HepG2 (cell line): ENCODE data around the gene DAGLB. TPM values are rescaled to one million over a fixed set of nuclear protein-coding genes. Genes with fewer than 3 reads are reported as not detected.

ENCODE experiments used
- ATAC-seq: fragments of 200-7000 bp; cut with Tn5 transposase; 3 replicates; pipeline ENCODE4 v1.9.1; 2020; ENCODE audit warnings: mild to moderate bottlenecking, moderate library complexity
- BruUV-seq: library from RNA; stranded (reverse); fragments of 400-500 nt; replicated peaks from 2 replicates; lab custom pipeline; 2021; lab: Mats Ljungman, UMichigan
- CTCF ChIA-PET: fragments of 300-600 bp; formaldehyde crosslinking; extraction: SDS; loops from one replicate; lab custom pipeline; 2021; ENCODE audit warnings: low total read pairs, inconsistent platforms, low intra/inter-chr PET ratio; lab: Yijun Ruan, JAX
- POLR2A ChIA-PET: fragments of 350-600 bp; sonication (Branson Sonifier 250); formaldehyde crosslinking; loops from one replicate; lab custom pipeline; 2020; ENCODE audit warnings: antibody characterized with exemption, inconsistent platforms; lab: Yijun Ruan, JAX
- DNase-seq: peaks from one replicate; pipeline ENCODE4 v3.0.0-alpha.2; 2015; ENCODE audit warnings: low spot score
- FAIRE-seq: peaks from 3 replicates; lab custom pipeline; 2011; peaks lifted over from hg19 to GRCh38; lab: Jason Lieb, UNC
- H2AFZ ChIP-seq: one replicate; pipeline ENCODE4 v1.6.1; 2011; ENCODE audit warnings: low read length, inconsistent platforms
- H3K27ac ChIP-seq: fragments of 300-600 bp; 3 replicates; pipeline ENCODE4 v1.8.0; 2011; ENCODE audit warnings: mixed run types, mild to moderate bottlenecking, mixed read lengths, low read length, inconsistent platforms; ENCODE audit not compliant: insufficient read depth; ENCODE audit errors: extremely low read length
- H3K27me3 ChIP-seq, 2 experiments: fragments of 200-600 bp in 1 of 2; 2 replicates in 1 of 2; 3 replicates in 1 of 2; pipeline versions ENCODE4 v1.6.0 to v1.8.0; 2011; ENCODE audit warnings: low read length in 2 of 2, mild to moderate bottlenecking in 2 of 2, moderate library complexity in 2 of 2, inconsistent platforms in 1 of 2; ENCODE audit not compliant: insufficient read depth in 2 of 2, control insufficient read depth in 1 of 2
- H3K36me3 ChIP-seq, 2 experiments: fragments of 200-600 bp in 1 of 2; replicated peaks in 1 of 2; 2 replicates in 1 of 2; 3 replicates in 1 of 2; pipeline versions ENCODE4 v1.5.1 to v1.8.0; 2011; ENCODE audit warnings: low read length in 2 of 2, inconsistent platforms in 1 of 2; ENCODE audit not compliant: insufficient read depth in 2 of 2, control insufficient read depth in 1 of 2
- H3K4me1 ChIP-seq: 2 replicates; pipeline ENCODE4 v1.5.1; 2012; ENCODE audit warnings: low read length, inconsistent platforms; ENCODE audit not compliant: insufficient read depth
- H3K4me2 ChIP-seq: 2 replicates; pipeline ENCODE4 v1.6.0; 2011; ENCODE audit warnings: low read depth, low read length, inconsistent platforms
- H3K4me3 ChIP-seq, 3 experiments: fragments of 200-600 bp in 1 of 3; sonication (generic), shearing (Covaris generic) in 1 of 3; replicated peaks in 1 of 3; 2 replicates each; pipeline ENCODE4 v1.5.1; 2011 to 2016; ENCODE audit warnings: low read length in 3 of 3, inconsistent platforms in 2 of 3, low read depth in 2 of 3, mild to moderate bottlenecking in 2 of 3, control low read depth in 1 of 3, mixed read lengths in 1 of 3; ENCODE audit not compliant: insufficient read depth in 1 of 3
- H3K79me2 ChIP-seq: one replicate; pipeline ENCODE4 v1.6.1; 2011; ENCODE audit warnings: low read length, inconsistent platforms; ENCODE audit not compliant: insufficient read depth
- H3K9ac ChIP-seq: 2 replicates; pipeline ENCODE4 v1.6.0; 2011; ENCODE audit warnings: mild to moderate bottlenecking, low read depth, low read length, inconsistent platforms; ENCODE audit not compliant: insufficient read depth
- H3K9me3 ChIP-seq: 2 replicates; pipeline ENCODE4 v1.5.1; 2012; ENCODE audit warnings: mild to moderate bottlenecking, low read length
- H4K20me1 ChIP-seq: 2 replicates; pipeline ENCODE4 v1.6.0; 2011; ENCODE audit warnings: inconsistent platforms, mild to moderate bottlenecking, low read length, moderate library complexity; ENCODE audit not compliant: insufficient read depth
- MED13 ChIP-seq: sonication (generic); formaldehyde crosslinking; IDR thresholded peaks from 2 replicates; pipeline ENCODE4 v1.5.0; 2020; ENCODE audit warnings: missing genetic modification reagents
- PCBP1 ChIP-seq: fragments of 200-400 bp; formaldehyde crosslinking; IDR thresholded peaks from 2 replicates; pipeline ENCODE4 v1.6.1; 2017; ENCODE audit warnings: mild to moderate bottlenecking, low read depth, low read length, borderline replicate concordance
- POLR2A ChIP-seq, 2 experiments: IDR thresholded peaks; 2 replicates each; pipeline ENCODE4 v1.6.1; 2011; ENCODE audit warnings: low read depth in 2 of 2, low read length in 2 of 2, mild to moderate bottlenecking in 1 of 2, moderate library complexity in 1 of 2; ENCODE audit not compliant: insufficient read depth in 1 of 2
- POLR2AphosphoS2 ChIP-seq: IDR thresholded peaks from 2 replicates; pipeline ENCODE4 v1.6.1; 2011; ENCODE audit warnings: low read depth, low read length, improper control_type of control experiment
- RARA ChIP-seq: IDR thresholded peaks from 2 replicates; pipeline ENCODE4 v1.6.1; 2016; ENCODE audit warnings: missing genetic modification reagents, missing compliant biosample characterization
- RXRA ChIP-seq: sonication (generic); formaldehyde crosslinking; IDR thresholded peaks from 2 replicates; pipeline ENCODE4 v1.5.1; 2020; ENCODE audit warnings: missing genetic modification reagents
- RXRB ChIP-seq: IDR thresholded peaks from 2 replicates; pipeline ENCODE4 v1.6.1; 2016; ENCODE audit warnings: borderline replicate concordance, missing genetic modification reagents, missing compliant biosample characterization
- SCMH1 ChIP-seq: sonication (generic); formaldehyde crosslinking; IDR thresholded peaks from 2 replicates; pipeline ENCODE4 v1.9.0; 2021; ENCODE audit warnings: missing genetic modification reagents, mild to moderate bottlenecking, borderline replicate concordance
- STAG1 ChIP-seq: sonication (generic); formaldehyde crosslinking; IDR thresholded peaks from 2 replicates; pipeline ENCODE4 v1.4.0; 2020; ENCODE audit warnings: missing genetic modification reagents
- ZBTB44 ChIP-seq: sonication (generic); formaldehyde crosslinking; IDR thresholded peaks from 2 replicates; pipeline ENCODE4 v1.4.0; 2020; ENCODE audit warnings: missing genetic modification reagents
- ZFAT ChIP-seq: sonication (generic); formaldehyde crosslinking; conservative IDR thresholded peaks from 2 replicates; pipeline ENCODE4 v1.8.1; 2023; ENCODE audit warnings: missing genetic modification reagents, inconsistent platforms
- ZNF547 ChIP-seq: sonication (generic); formaldehyde crosslinking; IDR thresholded peaks from 2 replicates; pipeline ENCODE4 v1.5.1; 2020; ENCODE audit warnings: mild to moderate bottlenecking, missing genetic modification reagents
- ZNF749 ChIP-seq: sonication (generic); formaldehyde crosslinking; IDR thresholded peaks from 2 replicates; pipeline ENCODE4 v1.8.0; 2022; ENCODE audit warnings: mild to moderate bottlenecking, missing genetic modification reagents, moderate library complexity, borderline replicate concordance
- WGBS: methylation state at CpG from one replicate; pipeline ENCODE4 v1.1.6; 2017; ENCODE audit warnings: low lambda C conversion rate; 5-methylcytosine and 5-hydroxymethylcytosine counted together
- in situ Hi-C: cut with HindIII; loops from 2 replicates; pipeline ENCODE4 v1.10.0; 2017; ENCODE audit warnings: low pct_unique_long_range_greater_than_20kb; ENCODE audit not compliant: extremely low pct_ligation_motif_present
- intact Hi-C: fragments of 100-400 bp; cut with micrococcal nuclease; formaldehyde crosslinking; loops from one replicate; pipeline ENCODE4 v1.10.0; 2022; ENCODE audit not compliant: unreplicated experiment
- polyA plus RNA-seq, 8 experiments: library from polyadenylated mRNA; depleted of rRNA in 3 of 8; stranded (reverse) in 7 of 8; unstranded in 1 of 8; fragments of >200 nt; fragmentation: Illumina TruSeq in 4 of 8; extraction: Trizol in 4 of 8; gene quantifications; 2 replicates each; pipeline versions ENCODE4 v1.2.1 to v1.2.3, GENCODE V29; 2011 to 2016; ENCODE audit warnings: low read depth in 4 of 8, missing spikeins in 1 of 8, mixed read lengths in 1 of 8; ENCODE audit not compliant: insufficient read depth in 1 of 8
- total RNA-seq, 5 experiments: library from RNA; depleted of rRNA; stranded (reverse); fragments of >200 nt; fragmentation: Illumina TruSeq; extraction: Trizol; gene quantifications; 2 replicates each; pipeline ENCODE4 v1.2.3, GENCODE V29; 2016; ENCODE audit warnings: low read depth in 1 of 5
- TF ChIP-seq, protein P1 (sequence below): sonication (generic); formaldehyde crosslinking; IDR thresholded peaks from 2 replicates; pipeline ENCODE4 v1.5.0; 2020; ENCODE audit warnings: mild to moderate bottlenecking, missing genetic modification reagents

DAGLB gene
- total and polyA plus RNA-seq, 2 of the 13 experiments (the other 11 are each of a cell fraction or from before 2014, with no cell fraction given) = 7.9 to 9.8 TPM

DNA sequence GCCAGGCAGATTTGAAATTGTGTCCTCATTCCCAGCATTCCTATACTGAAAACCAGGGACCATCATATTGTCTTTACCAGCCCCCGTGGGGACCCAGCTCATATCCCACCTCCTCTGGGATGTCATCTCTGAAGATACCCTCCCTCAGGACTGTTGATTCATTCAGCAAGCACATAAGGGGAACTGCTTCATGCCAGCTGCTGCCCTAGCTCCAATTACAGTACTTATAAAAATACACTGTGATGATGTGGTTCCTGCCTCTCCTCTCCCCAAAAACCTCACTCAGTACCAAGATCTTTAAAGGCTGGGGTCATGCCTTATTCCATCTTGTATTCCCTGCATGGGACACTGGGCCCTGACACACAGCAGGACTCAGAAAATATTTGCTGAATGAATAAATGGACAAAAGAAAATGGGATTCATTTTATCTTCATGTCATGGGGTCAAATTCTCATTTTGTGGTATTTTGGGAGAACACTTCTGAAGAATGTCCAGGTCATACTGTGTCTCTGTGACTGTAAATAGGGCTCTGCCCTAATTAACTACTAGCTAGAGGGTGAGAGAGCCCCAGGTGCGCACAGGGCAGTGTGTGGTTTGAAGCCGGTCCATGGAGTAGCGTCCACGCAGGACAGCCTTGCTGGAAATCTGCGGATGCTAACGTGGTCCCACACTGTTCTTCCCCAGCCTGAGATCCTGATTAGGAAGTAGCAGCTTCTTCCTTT is 29.0 kb upstream of the DAGLB start:
- peak; percentile 13; the same call in 1 of the 3 replicates for ATAC-seq
- Histone ChIP-seq H3K36me3 (peaks cover 16 to 67% of the 10 kb centered on the region in 2 experiments), H3K4me1 (peaks cover 76% of the 10 kb centered on the region)

GRCh38 chr7:6475433-6476186 is 27.9 kb upstream of the DAGLB start:
- DNase-seq = no peak
- Histone ChIP-seq H3K27me3 (no peaks in the 10 kb centered on the region), H3K4me1 (peaks cover 64% of the 10 kb centered on the region), H2AFZ (no peak overlapping the region), H4K20me1 (peaks cover 87% of the 10 kb centered on the region), H3K9ac (no peak overlapping the region), H3K4me3 (no peak overlapping the region), H3K79me2 (peaks cover 89% of the 10 kb centered on the region), H3K36me3 (peaks cover 16 to 66% of the 10 kb centered on the region in 2 experiments), H3K4me2 (no peak overlapping the region), H3K9me3 (no peaks in the 10 kb centered on the region), H3K27ac (no peak overlapping the region)
- POLR2A ChIA-PET = interaction anchor here (2.7 kb wide), 1 partner anchor 27 kb away, joined by 8 read pairs; the partner anchor contains the start of gene DAGLB
- ATAC-seq = peak; percentile 55
- FAIRE-seq = no peak
- CTCF ChIA-PET = no interaction called here
- BruUV-seq = no TSS peak
- intact Hi-C loops = no loop called here
- in situ Hi-C loops = no loop called here
- WGBS = 94% methylated on average over 3 of the region's 3 CpGs
- no peak for TF ChIP-seq ZFAT
- no peak for TF ChIP-seq ZBTB44 (CRISPR knock-in tag)
- no peak for TF ChIP-seq ZNF547 (CRISPR knock-in tag)
- no peak for TF ChIP-seq RXRA
- 0 out of 2 replicates have a peak, but pooled peaks have one; percentile 64 for TF ChIP-seq POLR2AphosphoS2
- TF ChIP-seq SCMH1 (CRISPR knock-in tag) = no peak
- TF ChIP-seq STAG1 = no peak
- no peak for TF ChIP-seq MED13 (CRISPR knock-in tag)
- TF ChIP-seq ZNF749 (CRISPR knock-in tag) = no peak
- no peak for TF ChIP-seq PCBP1
- no peak for TF ChIP-seq RARA (CRISPR knock-in tag)
- TF ChIP-seq, protein P1, sequence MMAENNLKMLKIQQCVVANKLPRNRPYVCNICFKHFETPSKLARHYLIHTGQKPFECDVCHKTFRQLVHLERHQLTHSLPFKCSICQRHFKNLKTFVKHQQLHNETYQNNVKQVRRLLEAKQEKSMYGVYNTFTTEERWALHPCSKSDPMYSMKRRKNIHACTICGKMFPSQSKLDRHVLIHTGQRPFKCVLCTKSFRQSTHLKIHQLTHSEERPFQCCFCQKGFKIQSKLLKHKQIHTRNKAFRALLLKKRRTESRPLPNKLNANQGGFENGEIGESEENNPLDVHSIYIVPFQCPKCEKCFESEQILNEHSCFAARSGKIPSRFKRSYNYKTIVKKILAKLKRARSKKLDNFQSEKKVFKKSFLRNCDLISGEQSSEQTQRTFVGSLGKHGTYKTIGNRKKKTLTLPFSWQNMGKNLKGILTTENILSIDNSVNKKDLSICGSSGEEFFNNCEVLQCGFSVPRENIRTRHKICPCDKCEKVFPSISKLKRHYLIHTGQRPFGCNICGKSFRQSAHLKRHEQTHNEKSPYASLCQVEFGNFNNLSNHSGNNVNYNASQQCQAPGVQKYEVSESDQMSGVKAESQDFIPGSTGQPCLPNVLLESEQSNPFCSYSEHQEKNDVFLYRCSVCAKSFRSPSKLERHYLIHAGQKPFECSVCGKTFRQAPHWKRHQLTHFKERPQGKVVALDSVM = peak; percentile 73

More for the DNA sequence above, 29.0 kb upstream of the DAGLB start:
- H3K9ac ChIP-seq = no peak overlapping the region
- no peaks in the 10 kb centered on the region for H3K27me3 ChIP-seq
- H3K4me2 ChIP-seq = no peak overlapping the region
- TF ChIP-seq RXRB (CRISPR knock-in tag) (no peak), POLR2A (IDR thresholded peaks at IDR 0.05; ENCODE audit: insufficient read depth in 1 of 2, low read depth in 2 of 2, low read length in 2 of 2) (peak in 1 of 2 experiments; percentile 26; a peak in 2 of 4 replicates)
- FAIRE-seq (no peak), DNase-seq (no peak)
- no peak overlapping the region for H3K4me3 ChIP-seq
- H3K9me3 ChIP-seq = no peaks in the 10 kb centered on the region
- intact Hi-C loops (no loop called here), in situ Hi-C loops (no loop called here)
- ChIA-PET CTCF (no interaction called here), POLR2A (interaction anchor here (0.6 to 2.5 kb wide), 3 partner anchors 9 to 32 kb away, joined by 3 to 9 read pairs (median 3); partner anchors contain the start of gene DAGLB)
- no peak overlapping the region for H3K27ac ChIP-seq
- BruUV-seq = no TSS peak
- peaks cover 97% of the 10 kb centered on the region for H3K79me2 ChIP-seq
- H4K20me1 ChIP-seq = peaks cover 98% of the 10 kb centered on the region
- no peak overlapping the region for H2AFZ ChIP-seq
- WGBS = 90% methylated on average over 7 of the region's 7 CpGs
